GM19239 (cell line): ENCODE measurements around the gene ETV6.

Experiments
- DNase-seq: peaks from one replicate; pipeline ENCODE4 v3.0.0; 2011; ENCODE audit warnings: low spot score; ENCODE audit not compliant: insufficient read length
- FAIRE-seq: peaks from 2 replicates; lab custom pipeline; 2011; peaks lifted over from hg19 to GRCh38; lab: Jason Lieb, UNC

ETV6 gene

GRCh38 chr12:11711651-11712327 lies 62.3 kb downstream of the ETV6 start:
- FAIRE-seq = peak; percentile 11
- DNase-seq = no peak

DNA sequence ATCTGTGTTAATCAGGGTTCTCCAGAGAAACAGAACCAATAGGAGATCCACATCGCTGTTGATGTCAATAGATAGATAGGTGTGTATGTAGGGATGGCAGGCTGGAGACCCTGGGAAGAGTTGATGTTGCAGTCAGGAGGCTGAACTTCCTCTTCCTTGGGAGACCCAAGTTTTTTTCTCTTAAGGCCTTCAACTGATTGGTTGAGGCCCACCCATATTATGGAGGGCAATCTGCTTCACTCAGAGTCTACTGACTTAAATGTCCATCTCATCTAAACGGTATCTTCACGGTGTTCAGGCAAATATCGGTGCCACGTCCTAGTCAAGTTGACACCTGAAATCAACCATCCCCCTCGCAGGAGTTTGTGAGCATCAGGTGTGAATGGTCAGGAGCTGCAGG lies 63.0 kb downstream of the ETV6 start:
- FAIRE-seq (no peak), DNase-seq (no peak)

- FAIRE-seq (no peak), DNase-seq (no peak)
These were observed 63.7 kb downstream of the ETV6 start for GRCh38 chr12:11713202-11713601.

DNA sequence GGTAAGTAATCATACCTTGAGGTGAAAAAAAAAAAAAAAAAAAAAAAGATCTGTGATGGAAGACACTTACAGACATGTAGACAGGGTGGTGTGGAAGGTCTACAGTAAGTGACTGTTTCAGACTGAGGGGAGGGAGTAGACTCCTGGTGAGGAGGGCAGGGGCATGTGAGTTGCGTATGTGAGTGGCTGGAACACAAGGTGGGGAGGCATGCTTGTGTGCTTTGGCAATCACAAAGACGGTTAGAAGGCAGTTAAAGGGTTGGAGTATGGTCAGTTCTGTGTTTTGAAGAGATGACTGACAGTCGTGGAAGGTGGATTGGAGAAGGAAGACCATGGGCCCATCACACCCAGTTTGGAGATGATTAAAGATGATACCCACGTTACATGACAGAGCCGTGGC lies 65.2 kb downstream of the ETV6 start:
- no peak for DNase-seq
- no peak for FAIRE-seq

GRCh38 chr12:11715621-11716020 lies 66.1 kb downstream of the ETV6 start:
- DNase-seq = no peak
- FAIRE-seq = no peak

DNA sequence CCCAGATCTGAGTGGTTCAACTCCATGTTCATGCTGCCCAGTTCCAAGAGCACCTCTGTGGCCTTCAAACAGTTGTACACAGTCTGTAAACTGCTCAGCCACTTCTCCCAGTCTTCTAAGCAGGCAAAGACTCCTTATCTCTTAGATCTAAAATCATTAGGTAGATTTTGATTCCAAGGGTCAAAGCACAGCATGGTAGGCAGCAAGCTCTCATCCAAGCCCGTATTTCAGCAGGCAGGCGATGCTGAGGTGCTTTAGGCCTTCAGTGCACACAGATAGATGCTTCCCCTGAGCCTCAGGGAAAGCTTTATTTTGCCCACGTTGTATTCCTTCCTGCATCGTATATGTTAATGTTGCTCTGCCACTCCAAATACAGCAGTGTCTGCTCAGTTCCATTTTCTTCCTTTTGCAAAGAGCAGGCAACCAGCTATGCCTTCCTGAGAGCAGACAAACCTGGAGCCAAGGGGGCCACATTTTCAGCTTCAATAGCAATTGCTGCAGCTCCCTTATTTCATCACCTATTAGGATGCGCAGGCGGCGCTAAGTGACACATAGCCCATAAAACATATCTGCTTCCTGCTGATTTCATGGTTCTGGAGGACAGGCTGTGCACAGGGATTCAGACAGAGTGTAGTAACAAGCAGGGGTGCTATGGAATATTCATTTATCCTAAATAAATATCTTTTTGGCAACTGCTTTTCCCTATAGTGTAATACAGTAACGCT lies 67.5 kb downstream of the ETV6 start:
- DNase-seq = no peak
- FAIRE-seq = no peak

DNA sequence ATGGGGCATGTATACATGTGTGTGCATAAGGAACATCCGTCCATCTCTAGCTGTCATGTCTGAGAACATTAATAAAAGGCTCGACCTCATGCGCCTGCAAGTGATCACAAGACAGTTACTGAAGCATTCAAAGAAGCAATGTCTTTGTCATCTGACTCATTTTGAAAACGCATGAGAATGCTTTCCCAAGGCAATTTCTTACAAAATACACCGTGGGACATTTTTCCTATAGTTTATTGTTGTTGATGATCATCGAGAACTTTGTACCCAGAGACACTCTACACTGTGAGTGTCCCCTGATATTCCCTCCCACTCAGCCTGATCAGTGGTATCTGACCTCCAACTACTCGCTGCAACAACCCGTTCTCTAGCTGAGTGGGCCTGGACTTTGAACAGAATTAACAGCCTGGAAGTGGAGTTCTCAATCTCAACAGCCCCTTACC lies 68.1 kb downstream of the ETV6 start:
- FAIRE-seq = no peak

GRCh38 chr12:11718105-11718504 lies 68.6 kb downstream of the ETV6 start:
- no peak for FAIRE-seq
- no peak for DNase-seq

More for the DNA sequence above, 68.1 kb downstream of the ETV6 start:
- DNase-seq = no peak

GRCh38 chr12:11718768-11719253 lies 69.3 kb downstream of the ETV6 start:
- FAIRE-seq (no peak), DNase-seq (no peak)

DNA sequence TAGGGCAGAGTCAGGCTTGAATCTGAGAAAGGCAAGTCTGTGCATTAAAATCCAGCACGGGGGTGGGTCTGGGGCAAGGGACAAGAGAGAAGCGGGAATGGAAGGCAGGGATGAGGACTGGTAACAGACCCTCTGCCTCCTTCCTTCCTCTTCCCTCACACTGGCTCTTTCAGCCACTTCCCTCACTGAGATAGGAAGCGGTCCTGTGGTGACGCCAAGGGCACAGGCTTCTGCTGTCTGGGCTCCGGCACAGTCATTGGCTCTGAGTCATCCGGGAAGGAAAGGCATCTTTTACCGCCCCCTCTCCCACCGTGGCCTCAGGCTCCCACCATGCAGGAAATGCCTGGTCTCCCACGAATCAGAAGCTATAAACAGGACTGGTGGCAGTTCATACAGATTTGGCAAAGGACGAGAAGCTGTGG lies 70.2 kb downstream of the ETV6 start:
- FAIRE-seq = no peak
- DNase-seq = no peak

DNA sequence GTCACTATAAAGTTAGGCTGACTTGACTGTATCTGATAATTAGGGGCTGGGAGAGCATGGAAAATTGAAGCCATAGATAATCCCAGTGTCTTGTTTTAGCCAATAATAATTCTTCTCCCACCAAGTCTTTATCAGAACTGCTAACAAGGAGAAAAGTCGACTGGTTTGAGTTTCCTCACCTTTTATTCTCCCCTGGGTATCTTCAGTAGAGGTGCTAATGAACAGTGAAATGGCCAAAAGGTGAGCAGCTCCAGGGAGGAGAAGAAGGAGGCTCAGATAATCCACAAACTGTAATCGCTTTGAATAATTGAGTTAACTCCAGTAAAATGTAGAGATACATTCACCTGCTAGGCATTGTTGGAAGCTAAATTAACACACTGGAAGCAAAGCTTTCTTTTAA lies 72.6 kb downstream of the ETV6 start:
- FAIRE-seq (no peak), DNase-seq (no peak)

- no peak for FAIRE-seq
- DNase-seq = no peak
These were observed 73.2 kb downstream of the ETV6 start for GRCh38 chr12:11722578-11723138.

- DNase-seq = no peak
- FAIRE-seq = no peak
These were observed 74.5 kb downstream of the ETV6 start for GRCh38 chr12:11723993-11724392.

DNA sequence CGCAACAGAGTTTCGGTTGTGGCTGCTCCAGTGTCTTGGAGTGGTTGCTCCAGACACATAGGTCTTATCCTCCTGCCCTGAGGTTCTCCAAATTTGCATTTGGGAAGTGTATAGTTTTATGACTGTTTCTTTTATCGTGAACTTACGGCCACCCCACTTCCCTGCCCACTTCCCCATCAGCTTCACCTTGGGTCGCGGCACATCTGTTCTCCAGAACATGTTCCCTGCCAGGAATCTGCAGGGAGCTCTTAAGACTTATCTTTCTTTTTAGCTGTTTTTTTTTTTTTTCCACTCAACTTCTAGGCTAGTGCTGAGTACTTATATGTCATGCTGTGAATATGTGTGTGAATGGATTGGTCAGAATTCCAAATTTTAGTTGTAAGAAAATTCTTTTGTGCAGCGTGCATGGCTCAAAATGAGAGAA lies 75.4 kb downstream of the ETV6 start:
- DNase-seq (no peak), FAIRE-seq (no peak)

GRCh38 chr12:11725686-11726085 lies 76.2 kb downstream of the ETV6 start:
- DNase-seq (no peak), FAIRE-seq (peak; percentile 76)

DNA sequence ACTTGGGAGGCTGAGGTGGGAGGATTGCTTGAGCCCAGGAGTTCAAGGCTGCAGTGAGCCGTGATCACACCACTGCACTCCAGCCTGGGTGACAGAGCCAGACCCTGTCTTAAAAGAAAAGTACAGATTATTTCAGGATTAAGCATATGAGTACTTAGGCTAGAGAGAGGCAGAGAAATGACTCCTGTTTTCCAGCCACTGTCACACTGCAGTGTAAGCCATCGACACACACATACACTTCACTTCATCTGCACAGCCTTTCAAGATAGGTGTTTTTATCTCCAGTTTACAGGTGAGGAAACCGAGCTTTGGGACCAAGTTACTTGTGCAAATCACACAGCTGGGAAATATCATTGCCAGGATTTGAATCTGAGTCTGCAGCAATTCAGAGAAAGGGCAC lies 77.2 kb downstream of the ETV6 start:
- FAIRE-seq = no peak
- no peak for DNase-seq

DNA sequence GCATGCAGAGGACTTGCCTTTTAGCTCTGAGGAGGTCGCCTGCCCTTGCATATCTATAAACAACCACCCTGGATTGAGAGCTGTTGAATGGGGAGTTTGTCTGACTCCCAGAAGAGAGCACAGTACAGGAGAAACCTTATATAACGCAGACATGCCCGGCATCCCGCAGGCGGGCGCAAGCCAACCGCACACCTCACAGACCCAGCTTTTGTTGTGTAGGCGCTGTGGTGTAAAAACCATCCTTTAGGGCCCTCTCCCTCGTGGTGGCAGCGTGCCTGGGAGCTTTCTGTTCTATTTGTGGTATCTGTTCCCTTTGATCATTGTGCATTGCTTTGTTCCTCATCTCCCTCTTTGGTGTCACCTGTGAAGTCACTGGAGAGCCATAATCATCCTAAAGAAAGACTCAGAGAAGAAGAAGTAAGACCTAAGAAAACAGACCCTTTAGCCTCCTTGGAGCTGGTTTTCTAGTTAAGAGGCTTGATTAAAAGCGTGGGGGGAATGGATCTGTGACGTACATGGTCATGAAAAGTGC lies 77.7 kb downstream of the ETV6 start:
- FAIRE-seq = peak; percentile 87
- no peak for DNase-seq

DNA sequence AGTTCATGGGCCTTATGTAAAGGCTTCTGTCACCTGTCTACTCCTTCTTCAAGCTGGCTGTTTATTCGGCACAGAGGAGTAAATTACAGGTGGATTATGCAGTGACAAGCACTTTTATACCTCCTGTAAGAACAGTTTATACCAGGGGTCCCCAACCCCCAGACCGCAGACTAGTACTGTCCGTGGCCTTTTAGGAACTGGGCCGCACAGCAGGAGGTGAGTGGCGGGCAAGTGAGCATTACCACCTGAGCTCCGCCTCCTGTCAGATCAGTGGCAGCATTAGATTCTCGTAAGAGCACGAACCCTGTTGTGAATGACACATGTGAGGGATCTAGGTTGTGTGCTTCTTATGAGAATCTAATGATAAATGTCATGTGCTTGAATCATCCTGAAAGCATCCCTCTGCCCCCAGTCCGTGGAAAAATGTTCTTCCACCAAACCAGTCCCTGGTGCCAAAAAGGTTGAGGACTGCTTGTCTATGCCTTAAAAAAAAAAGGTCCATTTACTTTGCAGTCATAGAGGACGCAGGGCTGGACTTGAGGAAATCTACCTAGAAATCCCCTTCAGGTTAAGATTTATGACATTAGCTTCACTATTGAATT lies 78.8 kb downstream of the ETV6 start:
- FAIRE-seq (no peak), DNase-seq (no peak)

- FAIRE-seq (no peak), DNase-seq (no peak)
These were observed 79.5 kb downstream of the ETV6 start for GRCh38 chr12:11729008-11729407.

DNA sequence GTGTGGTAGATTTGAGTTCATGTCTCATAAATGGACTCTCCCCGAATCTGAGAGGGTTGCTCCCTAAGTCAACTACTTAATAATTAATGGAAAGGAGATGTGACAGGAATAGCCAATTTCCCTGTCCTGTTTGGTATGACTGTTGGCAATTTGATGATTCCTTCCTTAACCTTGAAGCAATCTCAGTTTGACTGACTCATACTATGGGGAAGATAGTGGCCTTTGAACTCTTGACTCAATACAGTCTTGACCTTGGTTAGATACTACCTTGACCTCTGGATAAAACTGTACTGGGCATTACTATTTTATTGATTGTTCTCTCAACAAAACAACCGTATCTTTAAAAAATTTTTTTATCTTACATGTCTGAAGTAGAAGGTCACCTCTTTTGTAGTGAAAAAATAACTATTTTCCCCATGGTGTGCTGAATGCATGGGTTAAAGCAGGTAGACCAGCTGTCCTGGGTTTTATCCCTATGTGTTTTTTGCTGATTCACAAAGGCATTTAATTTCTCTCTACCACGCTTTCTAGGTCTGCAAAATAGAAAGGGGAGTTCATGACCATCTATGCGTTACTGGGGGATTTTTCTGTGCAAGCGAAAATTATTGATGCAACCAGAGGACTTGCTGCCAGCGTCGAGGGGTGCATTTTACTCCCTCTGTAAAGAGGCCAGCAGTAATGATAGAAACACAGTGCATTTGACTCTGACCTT lies 80.1 kb downstream of the ETV6 start:
- no peak for DNase-seq
- FAIRE-seq = peak; percentile 86
